Spleen (tissue), 7 donors: ENCODE measurements around the gene UGT1A9.

Source experiments
- POLR2A ChIP-seq, 3 donors: fragments of 450-650 bp; IDR thresholded peaks; one replicate each; pipeline ENCODE4 v1.5.1; 2017; ENCODE audit warnings: antibody characterized with exemption in 3 of 3, mild to moderate bottlenecking in 1 of 3
- POLR2AphosphoS5 ChIP-seq, 3 donors: sonication (generic); formaldehyde crosslinking; IDR thresholded peaks; one replicate each; pipeline ENCODE4 v1.5.1; 2017; ENCODE audit warnings: antibody characterized with exemption in 3 of 3
- TF ChIP-seq, protein P1 (sequence below), 11 experiments: fragments of 200-600 bp in 7 of 11; fragments of 450-650 bp in 4 of 11; sonication (generic) in 4 of 11; IDR thresholded peaks in 8 of 11; conservative IDR thresholded peaks in 3 of 11; 1 replicate in 7 of 11; 2 replicates in 4 of 11; pipeline versions ENCODE4 v1.4.0 to v1.8.0; 2016 to 2021; ENCODE audit warnings: antibody characterized with exemption in 11 of 11, inconsistent platforms in 4 of 11, mild to moderate bottlenecking in 1 of 11
- donor health status: DM: no; HTN: no; CAD: no; lungs with moderate emphysema.
- donor health status: DM: no; HTN: no; CAD: no.
- donor health status: DM: no; HTN: no; CAD: no.

DNA sequence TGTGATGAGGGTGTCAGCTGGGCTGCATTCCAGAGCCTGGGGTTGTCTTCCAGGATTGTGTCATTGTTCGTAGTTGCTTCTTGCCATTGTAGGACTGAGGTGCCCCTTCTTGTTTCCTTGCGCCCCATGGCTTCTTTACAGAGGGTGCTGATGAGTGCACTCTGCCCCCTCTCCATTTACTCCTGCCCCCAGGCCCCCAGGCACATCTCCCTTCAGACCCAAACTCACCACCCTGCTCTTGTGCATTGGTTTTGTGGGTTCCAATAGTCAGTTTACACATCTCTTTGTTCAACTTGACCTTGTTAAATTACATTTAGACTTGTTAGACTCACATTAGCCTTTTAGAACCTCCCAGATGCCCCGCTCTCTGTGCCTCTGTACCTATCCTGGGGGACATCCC lies 149.5 kb downstream of the UGT1A9 start:
- TF ChIP-seq, protein P1, sequence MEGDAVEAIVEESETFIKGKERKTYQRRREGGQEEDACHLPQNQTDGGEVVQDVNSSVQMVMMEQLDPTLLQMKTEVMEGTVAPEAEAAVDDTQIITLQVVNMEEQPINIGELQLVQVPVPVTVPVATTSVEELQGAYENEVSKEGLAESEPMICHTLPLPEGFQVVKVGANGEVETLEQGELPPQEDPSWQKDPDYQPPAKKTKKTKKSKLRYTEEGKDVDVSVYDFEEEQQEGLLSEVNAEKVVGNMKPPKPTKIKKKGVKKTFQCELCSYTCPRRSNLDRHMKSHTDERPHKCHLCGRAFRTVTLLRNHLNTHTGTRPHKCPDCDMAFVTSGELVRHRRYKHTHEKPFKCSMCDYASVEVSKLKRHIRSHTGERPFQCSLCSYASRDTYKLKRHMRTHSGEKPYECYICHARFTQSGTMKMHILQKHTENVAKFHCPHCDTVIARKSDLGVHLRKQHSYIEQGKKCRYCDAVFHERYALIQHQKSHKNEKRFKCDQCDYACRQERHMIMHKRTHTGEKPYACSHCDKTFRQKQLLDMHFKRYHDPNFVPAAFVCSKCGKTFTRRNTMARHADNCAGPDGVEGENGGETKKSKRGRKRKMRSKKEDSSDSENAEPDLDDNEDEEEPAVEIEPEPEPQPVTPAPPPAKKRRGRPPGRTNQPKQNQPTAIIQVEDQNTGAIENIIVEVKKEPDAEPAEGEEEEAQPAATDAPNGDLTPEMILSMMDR (IDR thresholded peaks at IDR 0.05 in 8 of 11, conservative IDR thresholded peaks at IDR 0.05 in 3 of 11), result no peak
- no peak for TF ChIP-seq POLR2AphosphoS5 (IDR thresholded peaks at IDR 0.05)
- no peak for TF ChIP-seq POLR2A (IDR thresholded peaks at IDR 0.05)
